SIG-M5 (cell line): ENCODE results near the gene COPB2.

Source experiments
- DNase-seq: peaks from one replicate; lab custom pipeline; 2025; lab: John Stamatoyannopoulos, UW

COPB2 gene

DNA sequence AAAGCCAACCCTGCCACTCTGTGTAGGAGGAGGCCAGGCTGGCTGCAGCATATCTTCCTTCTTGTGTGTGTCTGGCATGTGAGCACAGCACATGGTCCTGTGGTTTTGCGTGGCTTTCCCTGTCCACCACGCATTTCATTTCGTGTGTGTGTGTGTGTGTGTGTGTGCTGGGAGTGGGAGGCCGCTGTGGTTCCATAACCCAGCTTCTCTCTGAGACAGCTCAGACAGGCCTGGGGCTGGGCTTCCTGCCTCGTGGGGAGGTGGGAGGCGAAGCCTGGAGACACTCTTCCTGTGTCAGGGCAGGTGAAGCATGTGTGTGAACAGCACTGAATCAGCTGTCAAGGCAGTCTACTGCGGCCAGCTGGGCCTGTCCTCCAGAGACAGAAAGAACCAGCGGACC lies 61.6 kb downstream of the COPB2 start:
- no peak for DNase-seq

DNA sequence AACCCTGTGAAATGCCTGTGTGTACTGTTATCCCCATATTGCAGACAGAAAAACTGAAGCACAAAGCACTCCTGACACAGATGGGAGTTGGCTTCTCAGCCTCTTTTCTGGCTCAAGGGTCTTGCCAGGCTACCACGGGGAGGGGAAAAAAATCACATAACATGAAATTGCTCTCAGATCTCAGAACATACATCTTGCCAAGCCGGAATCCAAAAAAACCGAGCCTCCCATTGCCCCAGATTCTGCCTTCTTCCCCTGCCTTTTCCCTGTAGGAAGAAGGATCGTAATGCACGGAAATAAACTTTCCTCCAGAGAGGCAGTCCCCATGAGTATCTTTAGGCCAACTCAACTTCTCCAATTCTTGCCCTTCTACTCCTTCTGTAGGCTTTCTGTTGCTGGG lies 62.2 kb downstream of the COPB2 start:
- DNase-seq = no peak

DNA sequence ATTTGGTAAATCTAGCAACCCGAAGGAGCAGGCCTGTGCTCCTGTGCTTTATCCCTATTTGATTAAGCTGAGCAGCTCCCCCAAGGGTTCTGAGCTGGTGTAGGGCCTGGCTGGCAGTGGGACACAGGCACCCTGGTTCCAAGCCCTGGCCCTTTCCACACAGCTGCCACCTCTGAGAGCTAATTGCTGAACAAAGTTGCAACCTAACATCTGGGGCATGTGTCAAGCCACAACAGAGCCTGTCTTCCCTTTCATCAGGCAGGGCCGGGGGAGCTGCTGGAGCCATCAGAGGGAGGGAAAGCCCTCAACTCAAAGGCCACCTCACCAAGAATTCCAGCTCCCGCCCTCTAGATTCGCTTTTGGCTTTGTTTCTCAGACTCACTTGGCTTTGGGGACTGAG lies 62.7 kb downstream of the COPB2 start:
- DNase-seq = no peak

DNA sequence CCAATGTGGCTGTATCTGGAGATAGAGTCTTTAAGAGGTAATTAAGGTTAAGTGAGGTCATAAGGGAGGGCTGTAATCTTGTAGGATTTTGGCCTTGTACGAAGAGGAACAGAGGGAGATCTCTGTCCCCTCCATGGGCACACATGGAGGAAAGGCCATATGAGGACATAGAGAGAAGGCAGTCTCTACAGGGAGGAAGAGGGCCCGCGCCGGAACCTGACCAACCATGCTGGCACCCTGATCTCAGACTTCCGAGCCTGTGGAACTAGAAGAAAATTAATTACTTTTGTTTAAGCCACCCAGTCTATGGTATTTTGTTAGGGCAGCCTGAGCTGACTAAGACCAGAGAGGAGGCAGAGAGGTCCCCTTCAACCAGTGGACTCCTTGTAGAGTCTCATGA lies 63.3 kb downstream of the COPB2 start:
- no peak for DNase-seq

DNA sequence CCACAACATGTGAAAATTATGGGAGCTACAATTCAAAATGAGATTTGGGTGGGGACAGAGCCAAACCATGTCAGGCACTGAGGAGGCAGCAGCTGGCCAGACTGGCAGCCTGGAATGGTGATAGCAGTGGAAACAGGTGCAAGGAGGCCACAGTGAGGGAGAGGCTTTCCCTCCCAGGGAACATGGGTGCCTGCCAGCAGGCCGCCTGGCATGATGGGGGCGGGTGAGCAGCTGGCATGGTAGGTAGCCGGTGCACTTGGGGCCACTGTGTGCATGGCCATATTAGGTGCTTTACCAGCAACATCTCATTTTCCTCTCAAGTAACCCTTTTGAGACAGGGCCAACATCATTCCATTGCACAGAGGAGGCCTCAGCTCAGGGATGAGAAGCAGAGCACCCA lies 63.9 kb downstream of the COPB2 start:
- no peak for DNase-seq

DNA sequence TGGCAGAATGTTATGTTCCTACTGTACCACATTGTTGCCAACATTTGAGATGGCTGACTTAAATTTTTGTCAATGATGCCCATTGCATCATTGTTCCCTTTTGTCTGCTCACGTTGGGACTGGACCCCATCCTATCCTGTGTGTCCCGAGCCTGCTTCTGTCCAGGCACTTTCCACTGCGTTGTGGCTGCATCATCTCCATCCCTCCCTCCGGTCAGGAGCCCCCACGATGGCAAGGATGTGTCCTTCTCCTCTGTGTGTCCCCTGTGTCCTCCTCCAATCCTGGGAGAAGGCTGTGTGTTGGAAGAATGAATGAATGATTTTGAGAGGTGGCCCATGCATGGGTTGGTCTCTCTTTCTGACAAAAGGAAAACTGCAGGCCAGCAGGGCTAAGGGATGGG lies 65.0 kb downstream of the COPB2 start:
- no peak for DNase-seq

DNA sequence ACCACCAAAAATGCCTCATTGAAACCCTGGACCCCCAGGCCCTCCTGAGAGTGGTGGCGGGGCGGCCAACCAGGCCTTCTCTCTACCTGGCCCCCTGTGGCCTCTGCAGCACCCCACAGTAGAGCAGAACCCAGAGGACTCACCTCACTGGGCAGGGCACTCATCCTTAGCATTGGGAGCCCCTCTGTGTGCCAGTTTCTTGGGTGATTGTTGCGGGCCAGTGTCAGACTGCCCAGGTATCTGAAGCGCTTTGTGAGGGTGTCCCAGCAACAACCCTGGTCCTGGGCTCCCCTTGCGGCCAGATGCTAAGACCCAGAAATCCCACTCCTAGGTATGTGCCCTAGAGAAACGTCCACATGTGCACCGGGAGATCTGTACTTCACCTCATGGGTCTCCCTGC lies 66.3 kb downstream of the COPB2 start:
- DNase-seq = no peak

DNA sequence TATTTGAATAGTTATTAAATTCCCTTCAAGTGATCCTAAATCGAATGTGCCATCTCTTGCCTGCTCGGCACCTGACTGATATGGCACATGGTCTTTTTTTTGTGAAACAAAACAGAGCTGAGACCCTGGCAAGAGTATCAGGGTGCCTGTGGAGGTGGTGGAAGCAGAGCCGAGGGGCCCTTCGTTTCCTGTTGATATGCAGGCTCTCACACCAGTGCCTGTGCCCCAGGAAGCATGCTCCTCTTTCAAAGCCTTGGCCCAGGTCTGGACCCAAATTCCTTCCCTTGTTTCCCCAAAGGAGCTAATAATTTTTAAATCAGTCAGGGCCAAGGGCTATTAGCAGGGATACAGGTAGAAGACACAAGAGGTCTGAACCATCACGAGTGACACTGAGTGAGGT lies 67.1 kb downstream of the COPB2 start:
- no peak for DNase-seq

DNA sequence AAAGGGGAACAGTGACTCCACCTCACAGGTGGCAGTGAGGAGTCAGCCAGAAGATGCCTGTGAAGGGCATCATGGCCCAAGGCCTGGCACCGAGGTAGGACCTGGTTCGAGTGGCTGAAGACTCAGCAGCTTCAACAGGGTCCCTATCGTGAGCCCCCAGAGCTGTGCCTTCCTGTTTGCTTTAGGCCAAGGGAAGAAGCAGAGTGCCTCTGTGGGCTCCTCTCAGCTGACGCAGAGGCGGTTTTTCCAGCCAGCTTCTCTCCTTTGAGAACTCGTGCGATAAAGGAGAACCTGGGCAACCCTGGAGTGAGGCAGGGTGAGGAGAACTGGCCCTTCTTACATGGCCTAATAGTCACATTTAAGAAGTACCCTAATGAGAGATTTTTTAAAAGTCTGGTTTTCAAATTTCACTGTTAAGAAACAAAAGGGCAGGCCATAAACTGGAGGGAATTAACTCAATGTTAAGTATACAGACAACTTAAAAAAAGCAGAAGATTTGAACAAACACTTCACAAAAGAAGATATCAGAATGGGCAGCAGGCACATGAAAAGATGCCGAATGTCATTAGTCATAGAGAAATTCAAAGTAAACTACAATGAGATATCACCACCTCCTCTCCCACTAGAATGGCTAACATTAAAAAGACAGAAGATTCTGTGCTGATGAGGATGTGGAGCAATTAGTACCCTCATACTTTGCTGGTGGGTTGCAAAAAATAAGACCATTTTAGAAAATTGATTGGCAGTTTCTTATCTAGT lies 68.7 kb downstream of the COPB2 start:
- DNase-seq = no peak

DNA sequence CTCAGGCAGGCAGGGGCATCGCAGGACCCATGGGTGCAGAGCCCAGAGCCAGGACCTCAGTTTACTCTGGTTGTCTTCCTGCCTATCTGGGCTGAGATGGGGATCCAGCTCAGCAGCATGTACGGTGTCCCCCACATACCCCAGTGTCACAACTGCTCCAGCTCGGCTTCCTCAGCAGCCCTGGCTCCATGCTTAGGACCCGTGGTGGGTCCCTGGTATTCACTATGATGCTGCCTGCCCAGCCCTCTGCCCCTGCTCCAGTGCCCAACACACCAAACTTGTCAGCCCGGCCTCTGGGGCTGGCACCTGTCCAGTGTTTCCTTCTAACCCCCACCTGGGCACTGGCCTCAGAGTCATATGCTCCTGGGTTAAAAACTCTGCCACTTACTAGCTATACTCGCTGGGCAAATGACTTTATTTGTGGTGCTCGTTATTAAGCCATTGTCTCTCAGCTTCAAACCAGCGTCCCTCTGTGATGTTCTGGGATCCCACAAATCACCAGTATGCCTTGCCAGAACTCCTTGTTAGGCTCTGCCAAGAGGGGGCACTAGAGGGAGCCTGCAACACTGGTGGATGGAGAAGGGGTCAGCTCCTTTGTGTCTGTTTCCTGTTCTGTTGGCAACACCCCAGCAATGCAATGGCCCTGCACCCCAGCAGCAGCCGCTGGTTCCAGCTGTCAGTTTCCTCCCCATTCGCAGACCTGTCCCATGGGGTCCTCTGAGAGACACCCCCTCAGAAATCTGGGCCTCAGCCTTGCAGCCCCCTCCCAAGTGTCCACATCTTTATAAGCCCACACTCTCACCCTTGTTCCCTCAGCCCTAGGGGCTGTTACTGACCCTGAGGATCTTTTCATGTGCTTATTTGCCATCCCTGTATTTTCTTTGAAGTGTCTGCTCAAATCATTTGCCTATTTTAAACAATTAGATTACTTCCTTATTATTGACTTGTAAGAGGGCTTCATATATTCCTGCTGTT lies 69.7 kb downstream of the COPB2 start:
- no peak for DNase-seq

DNA sequence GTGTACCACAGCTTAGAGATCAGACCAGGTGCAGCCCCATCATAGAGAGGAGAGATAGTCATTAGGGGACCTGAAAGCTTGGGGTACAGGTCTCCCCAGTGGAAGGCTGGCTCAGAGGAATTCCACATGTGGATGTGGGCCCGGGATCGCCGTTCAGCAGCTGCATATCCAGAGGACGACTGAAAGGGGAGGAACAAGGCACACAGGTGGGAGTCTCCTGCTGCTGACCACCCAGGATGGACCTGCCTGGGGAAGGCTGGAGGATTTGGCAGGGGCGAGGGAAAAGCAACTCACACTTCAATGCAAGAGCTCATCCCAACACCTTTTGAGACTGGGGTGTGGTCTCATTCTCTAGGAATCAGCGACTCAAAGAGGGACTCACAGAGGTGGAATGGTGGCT lies 70.6 kb downstream of the COPB2 start:
- DNase-seq = no peak

DNA sequence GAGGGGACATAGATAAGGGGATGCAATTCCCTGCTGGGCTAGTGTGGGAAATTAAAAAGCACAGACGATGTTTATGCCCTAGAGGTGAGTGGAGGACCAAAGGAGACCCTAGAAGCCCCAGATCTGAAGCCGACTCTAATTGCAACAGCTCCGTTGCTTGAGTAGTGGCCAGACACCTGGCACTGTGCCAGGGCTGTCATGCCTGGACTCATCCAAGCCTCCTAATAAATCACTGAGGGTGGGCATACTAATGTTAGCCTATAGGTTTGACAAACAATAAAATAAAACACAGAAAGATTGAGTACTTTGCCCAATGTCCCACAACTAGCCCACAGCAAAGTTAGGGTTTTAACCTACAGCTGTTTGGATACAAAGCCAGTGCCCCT lies 71.0 kb downstream of the COPB2 start:
- DNase-seq = no peak

DNA sequence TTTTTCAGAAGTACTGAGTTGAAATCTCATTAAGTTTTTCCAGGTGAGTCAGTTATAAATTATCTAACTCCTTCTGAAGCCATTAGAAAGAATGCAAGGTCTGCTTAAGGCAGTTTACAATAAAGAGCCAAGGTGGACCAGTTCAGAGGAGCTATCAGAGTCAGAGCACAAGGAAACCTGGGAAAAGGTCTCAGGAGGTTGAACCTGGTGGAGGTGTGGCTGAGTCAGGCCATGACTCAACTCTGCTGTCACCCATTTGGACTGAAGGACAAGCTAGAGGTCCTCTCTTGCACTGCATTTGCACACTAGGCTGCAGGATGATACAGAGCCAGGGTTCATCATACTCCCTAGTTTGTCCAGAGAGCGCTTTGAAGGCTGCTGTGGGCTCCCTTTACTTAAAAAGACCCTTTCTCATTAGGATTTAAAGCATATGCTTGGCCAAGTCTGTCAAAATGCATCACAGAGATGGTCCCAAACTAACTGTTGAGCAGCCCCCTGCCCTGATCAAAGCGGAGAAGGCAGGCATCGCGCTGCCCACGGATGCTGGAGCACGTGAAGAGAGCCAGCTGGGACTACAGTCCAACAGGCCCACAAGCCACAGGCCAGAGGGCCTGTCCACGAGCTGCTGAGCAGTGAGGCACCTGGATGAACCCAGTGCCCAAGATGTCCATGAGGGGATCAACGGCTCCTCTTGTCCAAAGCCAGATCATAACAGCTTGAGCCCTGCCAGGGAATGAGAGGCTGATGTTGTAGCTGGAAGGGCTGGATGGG lies 71.6 kb downstream of the COPB2 start:
- DNase-seq = no peak

DNA sequence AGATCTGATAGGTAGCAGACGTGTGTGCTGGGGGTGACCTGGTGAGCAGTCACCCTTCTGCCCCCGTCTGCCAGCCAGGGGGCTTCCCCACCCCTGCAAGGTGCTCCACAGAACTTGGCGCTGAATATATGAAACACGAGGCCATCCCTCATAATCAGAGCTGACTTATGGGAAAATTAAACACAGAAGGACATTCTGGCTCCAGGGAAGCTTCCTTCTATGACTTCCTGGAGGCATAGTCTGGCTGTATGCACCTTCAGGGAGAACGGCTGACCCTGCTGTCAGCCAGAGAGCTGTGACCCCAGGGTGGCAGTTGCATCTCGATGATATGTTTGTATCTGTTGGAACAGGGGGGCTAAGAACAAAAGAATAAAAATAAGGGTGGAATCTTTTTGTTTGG lies 72.2 kb downstream of the COPB2 start:
- DNase-seq = no peak

DNA sequence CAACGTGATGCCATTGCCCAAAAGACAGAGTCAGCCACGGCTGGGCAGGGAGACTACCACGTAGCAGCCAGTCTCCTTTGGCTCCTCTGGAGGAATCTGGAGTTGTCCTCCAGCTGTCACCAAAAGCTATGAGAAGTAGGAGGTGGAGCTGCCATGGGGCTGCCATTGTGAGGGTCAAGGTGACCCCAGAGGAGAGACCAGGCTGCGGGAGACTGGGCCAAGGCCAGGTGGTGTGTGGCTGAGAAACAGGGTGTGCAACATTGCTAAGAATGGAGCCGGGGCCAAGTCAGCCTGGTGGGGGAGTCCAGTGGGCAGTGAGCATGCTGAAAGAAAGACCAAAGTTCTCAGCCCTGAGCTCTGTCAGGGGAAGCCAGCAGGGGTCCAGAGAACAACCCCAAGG lies 75.5 kb downstream of the COPB2 start:
- DNase-seq = no peak

DNA sequence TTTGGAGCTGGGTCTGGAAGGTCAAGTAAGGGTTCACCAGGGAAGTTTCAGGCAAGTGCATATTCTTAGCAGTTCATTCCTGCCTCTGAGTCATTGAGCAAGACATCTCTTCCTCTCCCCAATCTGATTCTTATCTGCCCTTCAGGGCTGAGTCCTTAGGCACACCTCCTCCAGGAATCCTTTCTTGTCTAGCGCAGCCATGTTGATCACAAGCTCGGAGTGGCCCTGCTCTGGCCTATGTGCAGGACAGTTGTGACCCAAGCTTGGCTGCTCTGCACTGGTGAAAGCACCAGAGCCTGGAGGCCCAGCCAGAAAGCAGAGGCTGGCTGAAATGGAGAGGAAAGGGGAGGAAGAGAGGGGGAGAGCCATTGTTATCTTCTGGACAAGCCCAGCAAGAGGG lies 76.5 kb downstream of the COPB2 start:
- no peak for DNase-seq

DNA sequence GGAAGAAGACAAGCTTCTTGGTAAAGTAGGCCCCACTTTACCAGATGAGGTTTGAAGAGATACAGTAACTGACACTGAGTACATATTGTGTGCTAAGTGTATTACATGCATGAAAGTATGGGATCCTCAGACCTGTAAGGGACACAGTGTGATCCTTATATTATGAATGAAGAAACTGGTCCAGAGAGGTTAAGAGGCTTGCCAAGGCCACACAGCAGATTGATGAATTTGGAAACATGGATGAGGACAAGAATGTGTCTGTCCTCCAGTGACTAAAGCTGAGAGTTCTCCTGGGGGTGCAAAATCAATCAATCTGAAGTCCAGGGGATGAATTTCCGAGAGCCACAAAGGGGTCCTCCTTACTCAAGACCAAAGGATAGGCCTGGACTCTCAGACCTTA lies 77.0 kb downstream of the COPB2 start:
- no peak for DNase-seq

DNA sequence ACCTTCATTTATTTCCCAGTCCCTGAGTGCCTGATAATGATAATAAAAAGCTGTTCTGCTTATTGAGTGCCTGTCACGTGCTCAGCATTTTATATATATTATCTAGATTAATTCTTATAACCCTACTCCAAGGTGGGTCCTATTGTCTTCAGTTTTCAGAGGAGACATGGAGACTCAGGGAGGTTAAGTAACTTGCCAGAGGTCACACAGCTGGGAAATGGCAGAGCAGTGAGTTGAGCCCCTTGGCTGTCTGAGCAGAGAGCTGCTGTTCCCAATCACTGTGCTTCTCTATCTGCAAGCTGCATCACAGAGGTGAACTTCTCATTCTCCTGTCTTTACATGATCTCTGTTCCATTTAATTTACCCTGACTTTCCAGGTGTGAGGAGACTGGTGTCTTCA lies 77.9 kb downstream of the COPB2 start:
- no peak for DNase-seq

DNA sequence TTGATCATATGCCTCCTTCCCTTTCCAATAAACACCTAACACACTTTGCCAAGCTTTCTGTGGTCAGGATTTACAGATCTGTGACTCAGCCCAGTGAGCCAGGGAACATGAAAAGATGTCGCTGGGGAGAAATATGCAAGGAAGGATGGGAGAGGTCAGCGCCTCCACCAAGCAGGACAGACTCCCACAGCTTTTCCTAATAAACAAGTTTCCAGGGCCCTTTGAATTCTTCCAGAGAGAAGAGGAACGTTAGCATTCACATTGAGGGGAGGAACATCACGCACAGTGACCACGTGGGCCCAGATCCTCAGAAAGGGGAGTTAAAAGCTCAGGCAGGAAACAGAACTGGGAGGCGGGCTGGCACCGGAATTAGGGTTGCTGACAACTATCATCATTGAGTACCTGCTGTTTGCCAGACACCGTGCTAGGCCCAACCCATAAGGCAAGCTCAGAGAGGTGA lies 78.9 kb downstream of the COPB2 start:
- DNase-seq = no peak

DNA sequence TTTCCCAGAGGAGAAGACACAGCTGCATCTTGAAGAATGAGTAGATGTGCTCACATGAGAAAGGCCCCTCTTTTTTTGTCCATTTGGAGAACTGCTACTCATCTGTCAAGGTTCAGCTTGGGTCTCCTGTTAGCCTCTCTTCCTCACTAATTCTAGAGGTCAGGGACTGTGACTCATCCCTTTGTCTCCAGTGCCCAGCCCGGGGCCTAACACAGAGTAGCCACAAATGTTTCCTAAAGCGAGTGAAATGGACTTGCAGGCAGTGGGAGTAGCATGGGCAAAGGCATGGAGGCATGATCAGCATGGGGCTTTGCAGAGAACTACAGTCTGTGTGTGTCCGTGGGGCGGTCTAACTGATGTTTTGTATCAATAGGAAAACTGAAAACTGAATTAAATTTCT lies 79.6 kb downstream of the COPB2 start:
- no peak for DNase-seq

DNA sequence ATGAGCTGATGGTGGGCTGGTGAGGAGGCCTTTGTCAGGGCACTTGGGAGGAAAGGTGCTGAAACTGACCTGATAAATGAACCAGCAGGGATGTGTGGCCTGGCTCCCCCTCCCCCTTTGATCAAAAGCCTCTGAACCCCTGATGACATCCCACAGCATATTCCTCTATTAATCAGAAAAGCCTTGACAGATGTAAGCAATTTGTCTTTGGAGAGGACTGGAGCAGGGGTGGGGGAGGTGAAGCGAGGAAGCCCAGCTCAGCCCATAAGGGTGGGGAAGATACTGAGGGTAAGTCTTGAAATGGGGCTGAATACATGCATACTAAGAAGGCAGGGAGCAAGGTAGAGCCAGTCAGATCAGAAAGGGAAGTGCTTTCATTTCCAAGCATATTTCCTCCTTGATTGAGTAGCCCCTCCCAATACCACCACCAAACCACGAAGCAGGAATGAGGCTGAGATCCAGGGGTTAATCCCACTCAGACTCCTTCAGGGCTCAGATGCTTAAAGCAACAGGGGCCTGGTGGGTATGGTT lies 80.3 kb downstream of the COPB2 start:
- no peak for DNase-seq

DNA sequence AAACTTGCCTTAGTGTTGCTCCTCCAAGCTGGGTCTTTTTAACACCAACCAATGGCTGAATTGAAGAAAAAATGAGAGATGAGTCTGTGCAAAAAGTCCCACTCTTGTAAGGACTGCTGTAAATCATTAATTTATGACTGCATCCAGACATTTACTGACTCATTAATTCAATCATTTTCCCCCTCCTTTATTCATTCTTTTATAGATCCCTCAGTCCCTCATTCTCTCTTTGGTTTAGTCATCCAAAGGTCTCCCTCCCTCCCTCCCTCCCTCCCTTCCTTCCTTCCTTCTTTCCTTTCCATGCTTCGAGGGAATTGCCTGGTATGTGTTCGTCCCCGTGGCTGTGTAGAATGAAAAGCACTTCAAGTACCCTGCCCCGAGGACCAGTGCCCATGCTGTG lies 80.9 kb downstream of the COPB2 start:
- DNase-seq = no peak
